Tibial nerve (tissue), 4 donors: ENCODE measurements around the gene TLCD3A. TPM values are rescaled to one million over a fixed set of nuclear protein-coding genes. Genes with fewer than 3 reads are reported as not detected.

Experiments
- DNase-seq, 2 donors: peaks; one replicate each; pipeline ENCODE4 v3.0.0-alpha.2; 2019; ENCODE audit warnings: low spot score in 2 of 2
- H3K27ac ChIP-seq, 4 donors: fragments of 200-600 bp; sonication (generic) in 3 of 4; one replicate each; pipeline ENCODE4 v1.5.1; 2017 to 2019; ENCODE audit warnings: mild to moderate bottlenecking in 1 of 4
- H3K27me3 ChIP-seq, 2 donors: fragments of 200-600 bp; sonication (generic) in 1 of 2; one replicate each; pipeline versions ENCODE4 v1.5.1 to v1.6.0; 2017 to 2019
- H3K36me3 ChIP-seq, 3 donors: fragments of 200-600 bp; sonication (generic); one replicate each; pipeline ENCODE4 v1.5.1; 2018 to 2019
- H3K4me1 ChIP-seq, 4 donors: fragments of 200-600 bp; sonication (generic) in 3 of 4; one replicate each; pipeline ENCODE4 v1.5.1; 2017 to 2019
- H3K4me3 ChIP-seq, 4 donors: fragments of 200-600 bp; sonication (generic) in 3 of 4; one replicate each; pipeline ENCODE4 v1.5.1; 2017 to 2019; ENCODE audit warnings: mild to moderate bottlenecking in 1 of 4, moderate library complexity in 1 of 4
- H3K9me3 ChIP-seq, 4 donors: fragments of 200-600 bp; sonication (generic) in 3 of 4; one replicate each; pipeline ENCODE4 v1.5.1; 2017 to 2019
- CTCF ChIP-seq, 5 experiments: fragments of 200-600 bp in 3 of 5; fragments of 450-650 bp in 2 of 5; sonication (generic) in 3 of 5; IDR thresholded peaks; one replicate each; pipeline ENCODE4 v1.5.1; 2016 to 2019; ENCODE audit warnings: antibody characterized with exemption in 5 of 5, mild to moderate bottlenecking in 3 of 5, moderate library complexity in 2 of 5
- EP300 ChIP-seq, 2 donors: sonication (generic); formaldehyde crosslinking; IDR thresholded peaks; one replicate each; pipeline ENCODE4 v1.6.1; 2017; ENCODE audit warnings: antibody characterized with exemption in 2 of 2, mild to moderate bottlenecking in 1 of 2
- POLR2A ChIP-seq, 2 donors: fragments of 450-650 bp; IDR thresholded peaks; one replicate each; pipeline ENCODE4 v1.6.1; 2017; ENCODE audit warnings: antibody characterized with exemption in 2 of 2, mild to moderate bottlenecking in 2 of 2, moderate library complexity in 2 of 2
- WGBS, 2 donors: methylation state at CpG; one replicate each; pipeline ENCODE4 v1.1.5; 2018; 5-methylcytosine and 5-hydroxymethylcytosine counted together
- total RNA-seq, 4 donors: library from RNA; depleted of rRNA; stranded (reverse); fragments of >200 nt; gene quantifications; one replicate each; pipeline ENCODE4 v1.1.0, GENCODE V29; 2016

Gene TLCD3A
- total RNA-seq, 4 donors from 2014 or later, result 3.9 to 6.3 (median 5.8) TPM

GRCh38 chr17:759964-760363, 27.6 kb downstream of the TLCD3A start:
- WGBS, 2 donors, result 92 to 93% methylated on average over 5 of the region's 5 CpGs
- peaks cover 0 to 87% (median 13%) of the 10 kb centered on the region in 3 donors for H3K36me3 ChIP-seq

GRCh38 chr17:760371-760770, 28.0 kb downstream of the TLCD3A start:
- WGBS, 2 donors, result 89% methylated on average over 9 of the region's 9 CpGs
- no peak overlapping the region for H3K4me3 ChIP-seq
- H3K27ac ChIP-seq, result no peak overlapping the region
- peaks cover 0 to 91% (median 13%) of the 10 kb centered on the region in 3 donors for H3K36me3 ChIP-seq
- no peak for TF ChIP-seq CTCF (IDR thresholded peaks at IDR 0.05)
- TF ChIP-seq EP300 (IDR thresholded peaks at IDR 0.05), result no peak
- TF ChIP-seq POLR2A (IDR thresholded peaks at IDR 0.05), result no peak
- H3K27me3 ChIP-seq, result no peaks in the 10 kb centered on the region
- no peaks in the 10 kb centered on the region for H3K9me3 ChIP-seq
- no peak for DNase-seq
- H3K4me1 ChIP-seq, result no peaks in the 10 kb centered on the region

More at GRCh38 chr17:759964-760363, 27.6 kb downstream of the TLCD3A start:
- Histone ChIP-seq H3K27ac (no peak overlapping the region), H3K27me3 (no peaks in the 10 kb centered on the region), H3K9me3 (no peaks in the 10 kb centered on the region), H3K4me3 (no peak overlapping the region), H3K4me1 (no peaks in the 10 kb centered on the region)
- no peak for DNase-seq
- TF ChIP-seq EP300 (IDR thresholded peaks at IDR 0.05) (no peak), POLR2A (IDR thresholded peaks at IDR 0.05) (no peak), CTCF (IDR thresholded peaks at IDR 0.05) (no peak)

DNA sequence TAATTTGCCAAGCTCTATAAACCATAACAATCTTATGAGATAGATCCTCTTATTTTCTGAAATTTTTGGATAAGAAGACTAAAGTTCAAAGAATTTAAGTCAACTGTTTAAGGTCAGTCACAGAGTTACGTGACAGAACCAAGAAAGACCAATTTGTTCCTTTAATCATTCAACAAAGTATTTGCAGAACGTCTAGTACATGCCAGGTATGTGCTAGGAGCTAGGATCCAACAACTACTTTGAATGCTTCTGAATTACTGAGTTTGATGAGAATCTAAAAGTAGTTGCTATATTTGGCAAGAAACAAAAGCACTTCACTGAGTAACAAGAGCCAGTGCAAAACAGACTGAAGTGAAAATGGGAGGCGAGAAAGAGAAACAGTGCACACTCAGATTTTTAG, 34.7 kb downstream of the TLCD3A start:
- WGBS, 2 donors, result 71 to 74% methylated on average over 3 of the region's 3 CpGs

DNA sequence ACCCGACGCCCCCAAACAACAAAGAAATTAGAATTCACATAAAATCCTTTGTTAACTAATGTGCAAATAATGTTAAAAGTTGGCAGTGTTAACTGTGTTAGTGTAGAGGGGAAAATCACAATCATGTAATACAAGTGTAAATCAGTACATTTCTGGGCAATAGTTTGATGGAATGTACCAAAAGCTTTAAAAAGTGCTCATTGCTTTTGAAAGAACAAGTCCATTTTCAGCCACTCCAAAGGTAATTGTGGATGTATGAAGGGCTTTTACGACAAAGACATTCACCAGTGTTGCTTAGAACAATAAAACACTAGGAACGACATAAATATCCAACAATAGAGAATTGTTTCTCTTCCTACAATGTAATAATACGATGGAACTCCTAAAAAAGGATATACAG, 40.6 kb downstream of the TLCD3A start:
- peaks cover 0 to 17% (median 0%) of the 10 kb centered on the region in 4 donors for H3K4me1 ChIP-seq
- WGBS, 2 donors, result 47 to 53% methylated on average over 5 of the region's 5 CpGs
- TF ChIP-seq CTCF (IDR thresholded peaks at IDR 0.05), result no peak
- no peak for TF ChIP-seq POLR2A (IDR thresholded peaks at IDR 0.05)
- TF ChIP-seq EP300 (IDR thresholded peaks at IDR 0.05), result no peak
- no peaks in the 10 kb centered on the region for H3K9me3 ChIP-seq
- DNase-seq, result no peak
- peaks cover 0 to 86% (median 41%) of the 10 kb centered on the region in 3 donors for H3K36me3 ChIP-seq
- peak overlapping the region in 2 of 4 donors; percentile 62 to 83 for H3K27ac ChIP-seq
- H3K4me3 ChIP-seq, result no peak overlapping the region
- H3K27me3 ChIP-seq, result no peaks in the 10 kb centered on the region

More for the DNA sequence above, 34.7 kb downstream of the TLCD3A start:
- Histone ChIP-seq H3K9me3 (no peaks in the 10 kb centered on the region), H3K36me3 (peaks cover 0 to 98% (median 33%) of the 10 kb centered on the region in 3 donors), H3K27me3 (no peaks in the 10 kb centered on the region), H3K4me3 (no peak overlapping the region), H3K27ac (no peak overlapping the region), H3K4me1 (no peaks in the 10 kb centered on the region)
- TF ChIP-seq CTCF (IDR thresholded peaks at IDR 0.05) (no peak), EP300 (IDR thresholded peaks at IDR 0.05) (no peak), POLR2A (IDR thresholded peaks at IDR 0.05) (no peak)
- no peak for DNase-seq

DNA sequence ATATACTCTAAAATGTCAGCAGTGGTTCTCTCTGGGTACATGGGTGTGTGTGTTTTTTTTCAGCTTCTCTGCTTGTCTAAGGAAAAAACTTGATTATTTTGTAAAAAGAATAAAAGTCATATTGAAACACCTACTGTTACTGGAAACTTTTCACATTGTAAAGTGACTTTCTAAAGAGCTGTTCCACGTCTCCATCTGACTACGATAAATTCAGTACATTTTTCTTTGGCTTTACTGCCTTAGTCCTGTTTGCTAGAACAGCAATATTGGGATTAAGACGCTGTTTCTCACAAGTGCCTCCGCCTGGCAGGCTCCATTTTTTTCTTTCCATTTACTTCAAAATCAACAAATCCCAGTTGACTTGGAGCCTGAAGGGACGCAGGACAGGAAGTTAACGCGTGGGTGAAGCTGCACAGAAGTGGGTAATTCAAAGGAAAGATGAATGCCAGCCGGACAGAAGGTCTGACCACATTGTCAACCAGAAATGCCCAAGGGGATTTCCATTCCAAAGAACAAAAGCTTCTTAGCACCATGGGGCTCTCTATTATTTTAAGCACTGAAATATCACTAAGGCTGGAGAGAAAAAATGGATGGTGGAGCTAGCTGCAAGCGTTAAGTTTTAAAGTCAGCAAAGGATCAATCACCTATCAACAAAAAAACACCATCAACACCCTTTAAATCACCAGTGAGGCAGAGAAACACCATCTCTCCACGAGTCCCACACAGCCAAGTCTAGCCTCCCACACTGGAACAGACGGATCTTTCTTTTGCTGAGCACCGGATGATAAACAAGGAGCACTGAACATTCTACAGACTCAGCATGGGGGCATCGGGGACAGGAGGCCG, 41.3 kb downstream of the TLCD3A start:
- DNase-seq, result no peak
- H3K27ac ChIP-seq, result peak overlapping the region; percentile 3 to 83 (median 62)
- no peaks in the 10 kb centered on the region for H3K27me3 ChIP-seq
- peaks cover 0 to 86% (median 46%) of the 10 kb centered on the region in 3 donors for H3K36me3 ChIP-seq
- H3K9me3 ChIP-seq, result no peaks in the 10 kb centered on the region
- H3K4me3 ChIP-seq, result no peak overlapping the region
- H3K4me1 ChIP-seq, result peaks cover 0 to 17% (median 0%) of the 10 kb centered on the region in 4 donors
- 51 to 56% methylated on average over 14 of the region's 14 CpGs for WGBS, 2 donors
- TF ChIP-seq EP300 (IDR thresholded peaks at IDR 0.05), result peak in 1 of 2 donors; percentile 32
- TF ChIP-seq POLR2A (IDR thresholded peaks at IDR 0.05), result no peak
